GM21737 (cell line): ENCODE results near the gene SLC25A19.

Experiments used
- ATAC-seq: cut with Tn5 transposase; IDR thresholded peaks from one replicate; pipeline ENCODE4 v1.9.1; 2021; ENCODE audit warnings: mild to moderate bottlenecking, moderate library complexity; ENCODE audit not compliant: unreplicated experiment

The SLC25A19 gene

DNA sequence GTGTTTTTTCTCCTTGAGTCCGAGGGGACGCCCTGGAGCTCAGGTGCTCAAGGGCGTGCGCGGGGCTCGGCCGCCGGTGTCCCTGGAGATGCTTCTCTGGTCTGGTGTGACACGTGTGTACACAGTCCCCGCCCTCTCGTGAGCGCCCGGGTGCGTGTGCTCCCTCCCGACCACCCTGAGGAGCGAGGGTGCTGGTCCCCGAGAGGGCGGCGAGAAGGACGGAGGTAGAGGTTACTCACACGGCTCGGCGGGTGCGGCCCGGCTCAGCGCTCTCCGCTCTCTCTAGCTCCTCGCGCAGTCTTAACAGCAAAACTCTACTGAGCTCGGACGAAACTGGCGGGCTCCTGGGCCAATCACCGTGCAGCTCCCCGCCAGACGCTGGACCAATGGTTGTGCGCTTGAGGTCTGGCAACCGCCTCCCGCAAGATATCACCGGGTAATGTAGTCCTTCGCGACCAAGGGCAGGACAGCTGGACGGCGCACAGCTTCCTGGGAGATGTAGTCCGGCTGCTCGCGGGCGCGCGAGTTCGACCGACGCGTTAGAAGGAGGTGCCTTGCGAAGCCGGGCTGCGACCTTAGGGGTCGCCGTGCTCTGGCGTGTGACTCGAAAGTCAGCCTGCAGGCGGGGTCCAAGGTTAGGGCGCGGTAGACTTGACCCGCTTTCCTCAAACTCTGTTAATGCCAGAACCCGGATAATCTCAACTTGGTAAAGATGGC, at the start of gene SLC25A19:
TSS of gene SLC25A19 (minus strand) at position 319 of the 717 bp plus-strand sequence. CDS start 2,669 bp downstream, outside the sequence.
- ATAC-seq, result peak; percentile 88

DNA sequence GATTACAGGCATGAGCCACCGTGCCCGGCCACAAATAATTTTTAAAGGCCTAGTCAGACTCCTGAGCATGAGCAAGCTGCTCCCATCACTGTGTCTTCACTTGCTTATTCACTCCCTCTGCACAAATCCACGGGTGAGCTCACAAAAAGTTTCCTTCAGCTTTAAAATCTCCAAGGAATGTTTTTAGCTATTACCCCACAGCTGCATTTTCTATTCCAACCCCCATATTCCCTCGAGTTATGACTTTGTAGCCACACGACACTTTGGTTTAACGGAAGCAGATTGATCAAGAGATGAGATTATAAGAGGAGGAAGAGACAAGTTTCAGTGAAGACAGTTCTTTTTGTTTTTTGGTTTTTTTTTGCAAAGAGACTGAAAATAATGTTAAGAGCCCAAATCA, 49.1 kb upstream of the SLC25A19 start:
- ATAC-seq, result no peak

DNA sequence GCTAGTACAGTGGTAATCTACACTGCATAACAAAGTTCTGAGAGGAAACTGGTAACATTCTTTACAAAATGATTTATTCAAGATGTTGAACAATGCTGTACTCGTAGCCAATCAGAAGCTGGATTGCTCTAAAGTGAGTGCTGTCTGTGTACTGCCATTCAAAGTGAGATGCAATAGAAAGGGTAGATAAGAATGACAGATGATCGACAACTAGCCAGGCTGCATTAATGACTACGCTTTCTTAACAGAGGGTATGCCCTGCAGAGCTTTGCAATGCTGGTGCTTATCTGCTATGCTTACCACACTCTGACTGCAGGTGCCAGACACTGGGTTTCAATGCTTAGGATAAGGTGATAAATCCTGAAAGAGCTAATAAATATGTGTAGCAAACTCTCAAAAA, 46.1 kb upstream of the SLC25A19 start:
- ATAC-seq, result no peak

DNA sequence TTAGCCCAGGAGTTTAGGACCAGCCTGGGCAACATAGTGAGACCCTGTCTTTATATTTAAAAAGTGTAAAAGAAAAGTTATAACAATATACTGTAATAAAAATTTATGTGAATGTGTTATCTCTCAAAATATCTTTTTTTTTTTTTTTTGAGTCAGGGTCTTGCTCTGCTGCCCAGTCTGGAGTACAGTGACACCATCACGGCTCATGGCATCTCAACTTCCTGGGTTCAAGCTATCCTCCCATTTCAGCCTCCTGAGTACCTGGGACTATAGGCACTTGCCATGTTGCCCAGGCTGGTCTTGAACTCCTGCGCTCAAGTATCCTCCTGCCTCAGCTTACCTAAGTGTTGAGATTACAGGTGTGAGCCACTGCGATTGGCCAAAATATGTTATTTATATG, 45.5 kb upstream of the SLC25A19 start:
- no peak for ATAC-seq

DNA sequence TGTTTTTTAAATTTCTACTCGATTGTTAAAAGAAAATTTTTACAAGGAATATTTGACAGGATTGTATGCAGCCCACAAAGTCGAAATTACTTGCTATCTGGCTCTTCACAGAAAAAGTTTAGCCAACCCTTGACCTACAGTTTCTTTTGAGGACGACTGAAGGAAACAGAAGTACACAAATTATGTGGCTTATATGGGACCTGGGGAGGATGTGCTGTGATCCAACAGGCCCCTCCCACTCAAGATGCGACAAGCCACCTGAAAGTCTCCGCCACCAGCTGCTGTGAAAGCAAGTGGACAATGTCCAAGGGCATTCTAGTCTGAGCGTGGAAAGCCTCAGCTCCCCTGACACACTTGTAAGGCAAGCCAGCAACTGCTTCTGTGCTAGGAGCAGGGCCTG, 42.4 kb upstream of the SLC25A19 start:
- no peak for ATAC-seq

DNA sequence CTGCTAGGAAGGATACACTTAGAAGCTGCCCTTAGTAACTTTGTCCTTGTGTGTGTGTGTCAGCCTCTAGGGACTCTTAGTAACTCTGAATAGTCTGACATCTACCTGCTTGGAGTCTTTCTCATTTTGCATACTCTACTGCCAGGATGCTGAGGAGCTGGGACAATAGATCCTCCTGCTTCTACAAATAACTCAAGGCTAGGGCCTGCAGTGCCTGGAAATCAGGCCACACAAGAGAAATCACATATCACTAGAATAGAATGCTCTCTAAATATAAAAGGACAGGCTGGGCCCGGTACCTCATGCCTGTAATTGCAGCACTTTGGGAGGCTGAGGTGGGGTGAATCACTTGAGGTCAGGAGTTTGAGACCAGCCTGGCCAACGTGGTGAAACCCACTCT, 38.5 kb upstream of the SLC25A19 start:
- ATAC-seq, result no peak

DNA sequence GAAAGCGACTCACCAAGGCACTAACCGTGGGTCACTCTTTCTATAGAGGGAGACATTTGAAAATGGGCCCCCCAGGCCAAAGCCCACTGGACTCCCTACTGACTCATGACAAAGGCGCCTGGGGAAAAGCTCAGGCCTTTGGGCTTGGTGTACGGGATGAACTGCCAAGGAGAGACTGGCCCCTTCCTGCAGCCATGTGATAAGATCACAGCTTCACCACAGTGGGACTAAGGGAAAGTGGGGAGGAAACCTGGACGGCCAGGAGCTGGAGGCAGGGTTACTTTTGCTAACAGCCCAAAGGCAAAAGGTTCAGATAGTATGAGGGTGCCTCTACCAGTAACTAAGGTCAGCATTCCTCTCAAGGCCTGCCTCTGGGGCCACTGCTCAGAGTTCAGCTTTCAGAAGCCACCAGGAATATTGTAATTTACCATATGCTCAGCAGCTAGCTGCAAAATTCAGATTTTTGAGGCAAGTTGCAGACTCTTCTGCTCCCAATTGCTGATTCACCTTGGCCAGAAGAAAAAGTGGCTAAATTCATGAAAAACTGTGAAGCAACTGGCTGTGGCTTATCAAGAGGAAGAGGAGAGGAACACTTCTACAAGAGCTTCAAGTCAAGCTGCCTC, 37.1 kb upstream of the SLC25A19 start:
- ATAC-seq, result no peak

DNA sequence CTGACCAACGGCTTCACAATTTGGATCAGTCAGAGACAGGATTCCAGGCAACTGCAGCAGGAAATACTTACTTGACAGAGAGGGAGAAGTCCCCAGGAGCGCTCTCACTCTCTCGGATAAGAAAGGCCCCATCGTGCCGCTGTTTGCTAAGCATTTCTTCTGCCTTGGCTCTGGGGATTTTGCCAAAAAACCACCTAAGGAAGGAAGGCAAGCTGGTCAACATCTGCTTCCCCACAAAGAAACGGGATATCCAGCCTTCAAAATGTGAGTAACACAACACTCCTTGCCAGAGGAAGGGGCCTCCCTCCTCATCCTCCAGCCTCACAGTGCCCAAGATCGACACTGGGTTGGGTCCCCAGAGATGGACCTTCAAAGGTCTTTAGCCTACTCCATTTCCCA, 36.6 kb upstream of the SLC25A19 start:
- ATAC-seq, result no peak

DNA sequence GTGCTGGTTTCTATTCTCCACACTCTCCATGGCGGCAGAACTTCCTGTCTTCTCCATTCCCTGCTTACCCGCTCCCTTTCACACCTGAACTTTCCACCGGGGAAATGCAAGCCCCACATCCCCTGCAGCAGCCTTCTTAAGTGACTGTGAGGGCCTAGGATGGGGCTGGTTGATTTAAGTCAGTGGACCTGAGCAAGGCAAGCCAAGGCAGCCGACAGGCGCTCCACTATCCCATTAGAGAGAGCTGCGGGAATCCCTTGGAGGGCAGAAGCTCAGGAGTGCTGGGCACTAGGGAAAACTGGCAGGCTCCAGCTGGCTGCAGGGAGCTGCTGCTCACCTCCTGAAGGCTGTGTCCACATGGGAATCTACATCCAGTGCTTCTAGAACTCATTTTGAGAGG, 36.1 kb upstream of the SLC25A19 start:
- no peak for ATAC-seq

DNA sequence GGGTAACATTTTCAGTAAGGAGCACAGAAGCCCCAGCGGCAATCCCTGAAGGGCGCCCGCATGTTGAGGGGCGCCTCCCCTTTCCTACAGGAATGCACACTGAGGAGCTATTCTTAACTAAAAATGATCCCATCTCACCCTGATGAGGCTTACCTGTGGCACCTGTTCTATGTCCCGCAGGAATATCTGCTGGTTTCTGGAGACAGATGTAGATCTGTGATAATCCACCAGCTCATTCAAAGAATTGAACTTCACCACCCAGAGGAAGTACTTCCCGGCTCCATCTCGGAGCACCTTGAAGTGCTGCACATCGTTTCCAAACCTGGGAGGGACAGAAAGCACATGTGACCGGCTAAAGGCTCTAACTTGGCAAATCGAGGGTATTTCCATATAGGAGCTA, 32.3 kb upstream of the SLC25A19 start:
- ATAC-seq, result no peak

DNA sequence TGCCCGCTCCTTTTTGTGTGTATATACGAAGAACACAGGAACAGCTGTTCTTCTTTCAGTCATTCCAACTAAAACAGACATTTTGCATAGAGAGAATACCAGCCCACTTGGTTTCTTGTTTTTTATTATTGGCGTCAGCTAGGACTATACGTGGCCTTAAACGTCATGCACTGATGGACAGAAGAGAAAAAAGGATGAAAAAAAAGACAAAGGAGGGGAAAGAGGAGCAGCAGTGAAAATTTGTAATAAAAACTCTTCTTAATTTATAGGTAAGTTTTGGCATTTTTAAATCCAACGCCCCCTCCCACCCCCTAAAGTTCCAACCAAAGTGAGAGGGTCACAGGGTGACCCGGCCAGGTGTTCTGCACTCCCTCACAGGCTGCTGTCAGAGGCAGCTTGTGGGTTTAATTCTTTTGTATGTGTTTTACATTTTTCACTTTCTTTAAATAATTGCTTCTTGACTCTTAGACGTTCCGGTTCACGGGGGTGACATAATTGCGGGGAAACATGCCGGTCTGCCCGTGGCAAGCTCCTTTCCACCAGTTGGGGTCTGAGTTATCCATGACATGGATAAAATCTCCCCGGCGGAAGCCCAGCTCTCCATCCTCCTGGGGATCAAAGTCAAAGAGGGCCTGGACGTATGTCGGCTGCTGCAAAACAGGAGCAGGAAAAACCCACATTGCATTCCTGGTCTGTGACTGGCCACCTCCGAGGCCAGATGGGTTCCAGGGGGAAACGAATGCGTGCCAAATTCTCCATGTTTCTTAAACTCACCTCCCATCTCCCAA, 30.9 kb upstream of the SLC25A19 start:
- peak; percentile 53 for ATAC-seq

DNA sequence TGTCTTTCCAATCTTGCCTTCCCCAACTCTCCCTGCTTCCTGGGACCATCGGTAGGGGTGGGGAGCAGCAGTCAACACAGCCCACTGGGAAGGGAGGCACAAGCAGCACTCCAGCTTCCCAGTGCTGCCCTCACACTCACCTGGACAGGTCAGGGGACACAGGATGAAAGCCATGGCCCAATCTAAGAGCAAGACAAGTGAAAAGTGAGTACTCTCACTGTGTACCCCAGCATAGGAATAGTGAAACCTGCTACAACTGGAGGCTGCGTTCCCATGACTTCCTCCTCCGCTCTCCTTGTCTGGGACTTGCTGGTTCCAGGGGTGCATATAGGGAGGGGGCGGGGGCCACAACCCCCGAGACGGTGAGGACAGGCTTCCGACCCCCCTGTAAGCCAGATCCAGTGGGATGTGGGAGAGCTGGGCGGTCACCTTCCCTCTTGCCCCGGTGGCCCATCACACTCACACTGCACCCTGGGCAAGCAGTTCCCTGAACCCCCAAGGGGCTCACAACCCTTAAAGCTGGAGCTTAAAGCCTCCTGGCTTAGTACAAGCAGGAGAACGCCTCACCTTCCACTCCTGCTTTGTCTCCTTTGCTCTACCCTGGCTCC, 29.5 kb upstream of the SLC25A19 start:
- no peak for ATAC-seq

DNA sequence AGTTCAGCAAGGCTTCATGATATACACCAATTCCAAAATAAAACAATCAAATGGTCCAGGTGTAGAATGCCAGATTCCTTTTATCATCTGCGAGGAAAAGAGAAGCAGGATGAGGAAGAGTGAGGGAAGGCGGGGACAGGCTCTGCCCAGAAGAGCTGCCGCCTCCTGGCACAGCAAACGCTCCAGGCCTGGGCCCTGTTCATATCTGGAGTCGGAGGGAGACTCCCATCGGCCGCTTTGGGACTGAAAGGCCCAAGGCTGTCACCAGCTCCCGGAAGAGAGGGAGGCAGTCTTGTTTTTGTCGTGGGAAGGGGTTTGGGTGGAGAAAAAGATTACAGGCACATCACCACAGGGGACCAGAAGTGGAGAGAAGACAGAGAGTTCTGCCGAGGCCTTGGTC, 29.0 kb upstream of the SLC25A19 start:
- ATAC-seq, result no peak

DNA sequence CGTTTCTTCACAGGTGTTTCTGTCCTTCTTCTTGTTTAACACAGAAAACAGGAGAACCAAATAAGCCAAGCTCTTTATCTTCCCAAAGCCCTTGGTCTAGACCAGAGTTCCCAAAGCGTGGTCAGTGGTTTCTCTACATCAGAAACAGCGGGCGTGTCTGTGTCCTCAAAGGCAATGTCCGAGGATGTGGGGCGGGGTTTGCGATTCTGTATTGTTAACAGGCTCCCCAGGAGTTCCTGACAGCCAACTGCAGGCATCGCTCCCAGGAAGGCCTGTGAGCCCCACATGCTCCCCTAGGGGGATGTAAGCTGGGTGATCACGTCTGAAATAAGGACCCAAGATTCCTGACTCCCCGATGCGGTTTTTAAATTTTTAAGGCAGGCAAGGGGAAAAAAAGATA, 28.4 kb upstream of the SLC25A19 start:
- ATAC-seq, result no peak

DNA sequence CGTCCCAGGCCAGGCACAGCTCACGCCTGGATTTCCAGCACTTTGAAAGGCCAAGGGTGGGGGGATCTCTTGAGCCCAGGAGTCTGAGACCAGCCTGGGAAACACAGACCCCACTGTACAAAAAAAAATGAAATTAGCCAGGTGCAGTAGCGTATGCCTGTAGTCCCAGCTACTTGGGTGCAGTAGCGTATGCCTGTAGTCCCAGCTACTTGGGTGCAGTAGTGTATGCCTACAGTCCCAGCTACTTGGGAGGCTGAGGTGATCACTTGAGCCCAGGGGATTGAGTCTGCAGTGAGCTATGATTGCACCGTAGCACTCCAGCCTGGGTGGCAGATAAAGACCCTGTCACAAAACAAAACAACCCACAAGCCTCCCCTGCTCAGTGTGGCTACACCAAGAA, 27.0 kb upstream of the SLC25A19 start:
- ATAC-seq, result no peak

DNA sequence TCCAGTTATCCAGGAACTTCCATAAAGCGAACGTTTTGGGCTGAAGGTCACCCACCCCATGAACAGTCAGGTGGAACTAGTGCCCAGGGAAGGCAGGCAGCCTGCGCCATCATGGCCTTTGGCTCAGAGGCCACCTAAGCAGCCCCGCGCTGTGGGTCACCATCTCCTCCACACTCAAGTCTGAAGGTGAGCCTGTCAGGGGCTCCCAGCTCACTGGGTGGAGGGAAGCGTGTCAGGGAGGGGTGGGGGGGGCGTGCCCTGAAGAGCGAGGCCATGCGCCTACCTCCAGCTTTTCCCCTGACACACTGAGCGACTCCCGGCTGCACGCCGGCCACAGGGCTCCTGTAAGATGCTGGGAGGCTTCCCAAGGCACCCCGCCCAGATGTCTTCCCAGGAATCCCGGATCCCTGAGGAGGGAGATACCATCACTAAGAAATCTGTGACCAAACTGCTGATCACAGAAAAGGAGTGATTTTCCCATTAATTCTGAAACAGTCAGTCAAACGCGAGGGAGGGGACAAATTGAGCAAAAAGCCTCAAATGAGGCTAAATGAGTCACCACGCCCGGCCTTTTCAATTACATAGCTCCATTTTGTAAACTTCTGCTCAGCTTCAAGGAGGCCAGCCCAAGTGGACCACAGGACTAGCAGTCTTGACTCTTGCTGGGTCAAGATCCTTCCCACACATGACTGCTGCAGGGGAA, 26.5 kb upstream of the SLC25A19 start:
- no peak for ATAC-seq

DNA sequence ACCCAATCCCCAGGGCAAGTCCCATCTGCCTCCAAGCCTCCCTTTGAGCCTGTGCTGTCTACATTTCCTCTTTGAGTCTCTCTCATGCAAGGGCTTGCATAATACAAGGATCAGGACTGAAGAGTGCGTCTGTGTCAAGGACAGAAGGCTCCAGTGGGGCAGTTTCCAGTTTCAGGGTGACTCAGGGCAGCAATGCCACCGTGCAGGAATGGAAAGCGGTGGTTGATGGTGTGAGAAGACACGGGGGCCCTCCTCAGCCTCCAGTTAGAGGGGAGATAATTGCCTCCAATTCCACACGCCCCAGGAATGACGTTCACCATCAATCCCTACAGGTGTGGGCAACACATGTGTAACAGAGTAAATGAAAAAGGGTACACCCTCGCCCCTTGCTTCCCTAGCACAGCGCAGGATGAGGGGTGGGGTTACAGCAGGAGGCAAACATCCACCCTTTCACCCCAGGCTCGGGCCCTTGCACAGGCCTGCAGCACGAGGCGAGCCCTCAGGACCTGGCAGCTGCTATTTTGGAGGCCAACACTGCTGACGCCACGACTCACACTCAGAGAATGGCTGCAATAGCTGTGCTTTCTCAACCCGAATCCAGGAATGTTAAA, 24.8 kb upstream of the SLC25A19 start:
- ATAC-seq, result no peak

DNA sequence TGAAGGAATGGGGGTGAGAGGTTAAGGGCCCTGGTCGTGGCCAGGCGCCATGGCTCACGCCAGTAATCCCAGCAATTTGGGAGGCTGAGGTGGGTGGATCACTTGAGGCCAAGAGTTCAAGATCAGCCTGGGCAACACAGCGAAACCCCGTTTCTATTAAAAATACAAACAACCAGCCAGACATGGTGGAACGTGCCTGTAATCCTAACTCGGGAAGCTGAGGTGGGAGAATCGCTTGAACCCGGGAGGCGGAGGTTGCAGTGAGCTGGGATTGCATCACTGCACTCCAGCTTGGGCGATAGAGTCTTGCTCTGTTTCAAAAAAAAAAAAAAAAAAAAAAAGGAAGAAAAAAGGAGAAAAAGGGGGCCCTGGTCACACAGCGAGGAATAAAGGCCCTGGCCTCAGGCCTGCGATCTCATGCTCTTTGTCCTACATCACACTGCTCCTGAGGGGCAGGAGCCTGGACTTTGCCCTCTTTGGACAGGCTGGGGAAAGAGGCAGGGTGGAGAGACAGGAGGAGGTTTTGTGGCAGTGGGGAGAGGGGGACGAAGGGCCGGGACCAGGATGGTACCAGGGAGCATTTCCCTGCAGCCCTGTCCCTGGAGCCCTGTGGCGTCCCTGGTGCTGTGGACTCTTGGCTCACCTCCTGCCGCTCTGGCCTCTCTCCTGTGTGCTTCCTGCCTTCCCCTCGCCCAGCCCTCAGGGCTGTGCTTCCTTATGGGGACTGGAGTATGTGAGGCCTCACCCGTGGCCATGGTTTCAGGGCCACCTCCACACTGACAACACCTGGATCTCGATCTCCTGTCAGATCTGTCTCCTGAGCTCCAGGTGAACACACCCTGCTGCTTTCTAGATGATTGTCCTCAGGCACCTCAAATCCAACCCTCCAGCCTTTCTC, 19.7 kb upstream of the SLC25A19 start:
- no peak for ATAC-seq

DNA sequence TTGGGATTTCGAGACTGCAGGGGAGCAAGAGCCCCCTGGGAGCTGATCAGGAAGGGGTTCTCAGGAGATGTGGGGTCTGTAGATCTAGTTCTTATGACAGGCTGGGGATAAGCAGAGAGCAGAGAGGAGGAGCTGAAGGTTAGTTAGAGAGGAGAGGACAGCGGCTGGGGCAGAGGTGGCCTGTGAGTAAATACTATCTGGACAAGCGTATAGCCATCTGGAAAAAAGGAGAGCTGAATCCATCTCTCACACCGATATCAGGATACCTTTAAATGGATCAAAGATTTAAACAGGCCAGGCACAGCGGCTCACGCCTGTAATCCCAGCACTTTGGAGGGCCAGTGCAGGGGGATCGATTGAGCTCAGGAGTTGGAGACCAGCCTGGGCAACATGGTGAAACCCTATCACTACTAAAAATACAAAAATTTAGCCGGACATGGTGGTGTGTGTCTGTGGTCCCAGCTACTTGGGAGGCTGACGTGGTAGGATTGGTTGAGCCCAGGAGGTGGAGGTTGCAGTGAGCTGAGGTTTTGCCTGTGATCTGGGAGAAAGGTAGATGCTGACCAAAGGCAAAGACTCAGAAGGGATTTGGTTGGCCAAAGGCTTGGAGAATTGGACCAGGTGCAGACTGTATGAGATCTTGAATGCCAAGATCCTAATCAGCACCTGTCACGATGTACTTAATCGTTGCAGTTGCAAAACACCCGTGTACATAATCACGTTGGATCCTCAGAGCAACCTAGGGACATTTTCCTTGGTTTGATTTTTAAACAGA, 18.9 kb upstream of the SLC25A19 start:
- ATAC-seq, result no peak
